GM12872 (cell line): ENCODE measurements around the gene RPRD1A.

Experiments used
- CTCF ChIP-seq: IDR thresholded peaks from 3 replicates; pipeline ENCODE4 v1.5.1; 2011; ENCODE audit warnings: low read depth, mild to moderate bottlenecking, low read length, moderate library complexity; ENCODE audit not compliant: insufficient read depth

The RPRD1A gene

GRCh38 chr18:35983147-35983546 is 84.2 kb downstream of the RPRD1A start:
- TF ChIP-seq CTCF = no peak

- TF ChIP-seq CTCF = no peak
Observed at GRCh38 chr18:35982409-35983114, 84.8 kb downstream of the RPRD1A start.

GRCh38 chr18:35979112-35979511 is 88.2 kb downstream of the RPRD1A start:
- no peak for TF ChIP-seq CTCF

- no peak for TF ChIP-seq CTCF
Observed at GRCh38 chr18:35974181-35974580, 93.2 kb downstream of the RPRD1A start.

GRCh38 chr18:35973650-35974049 is 93.7 kb downstream of the RPRD1A start:
- no peak for TF ChIP-seq CTCF

- no peak for TF ChIP-seq CTCF
Observed at GRCh38 chr18:35972197-35973000, 95.0 kb downstream of the RPRD1A start, which contains the start of gene RMP24. Gene RMP24 (plus strand): TSS chr18:35972679.

GRCh38 chr18:35971661-35972196 is 95.6 kb downstream of the RPRD1A start:
- no peak for TF ChIP-seq CTCF
